GM12801 (cell line): ENCODE results near the gene HAL.

ENCODE experiments used
- TF ChIP-seq, protein P1 (sequence below): IDR thresholded peaks from one replicate; pipeline ENCODE4 v1.5.1; 2011; ENCODE audit warnings: control low read depth; ENCODE audit not compliant: insufficient read length; ENCODE audit errors: extremely low read depth

The HAL gene

GRCh38 chr12:96025518-96025917, 29.4 kb upstream of the HAL start:
- TF ChIP-seq, protein P1, sequence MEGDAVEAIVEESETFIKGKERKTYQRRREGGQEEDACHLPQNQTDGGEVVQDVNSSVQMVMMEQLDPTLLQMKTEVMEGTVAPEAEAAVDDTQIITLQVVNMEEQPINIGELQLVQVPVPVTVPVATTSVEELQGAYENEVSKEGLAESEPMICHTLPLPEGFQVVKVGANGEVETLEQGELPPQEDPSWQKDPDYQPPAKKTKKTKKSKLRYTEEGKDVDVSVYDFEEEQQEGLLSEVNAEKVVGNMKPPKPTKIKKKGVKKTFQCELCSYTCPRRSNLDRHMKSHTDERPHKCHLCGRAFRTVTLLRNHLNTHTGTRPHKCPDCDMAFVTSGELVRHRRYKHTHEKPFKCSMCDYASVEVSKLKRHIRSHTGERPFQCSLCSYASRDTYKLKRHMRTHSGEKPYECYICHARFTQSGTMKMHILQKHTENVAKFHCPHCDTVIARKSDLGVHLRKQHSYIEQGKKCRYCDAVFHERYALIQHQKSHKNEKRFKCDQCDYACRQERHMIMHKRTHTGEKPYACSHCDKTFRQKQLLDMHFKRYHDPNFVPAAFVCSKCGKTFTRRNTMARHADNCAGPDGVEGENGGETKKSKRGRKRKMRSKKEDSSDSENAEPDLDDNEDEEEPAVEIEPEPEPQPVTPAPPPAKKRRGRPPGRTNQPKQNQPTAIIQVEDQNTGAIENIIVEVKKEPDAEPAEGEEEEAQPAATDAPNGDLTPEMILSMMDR, result no peak

DNA sequence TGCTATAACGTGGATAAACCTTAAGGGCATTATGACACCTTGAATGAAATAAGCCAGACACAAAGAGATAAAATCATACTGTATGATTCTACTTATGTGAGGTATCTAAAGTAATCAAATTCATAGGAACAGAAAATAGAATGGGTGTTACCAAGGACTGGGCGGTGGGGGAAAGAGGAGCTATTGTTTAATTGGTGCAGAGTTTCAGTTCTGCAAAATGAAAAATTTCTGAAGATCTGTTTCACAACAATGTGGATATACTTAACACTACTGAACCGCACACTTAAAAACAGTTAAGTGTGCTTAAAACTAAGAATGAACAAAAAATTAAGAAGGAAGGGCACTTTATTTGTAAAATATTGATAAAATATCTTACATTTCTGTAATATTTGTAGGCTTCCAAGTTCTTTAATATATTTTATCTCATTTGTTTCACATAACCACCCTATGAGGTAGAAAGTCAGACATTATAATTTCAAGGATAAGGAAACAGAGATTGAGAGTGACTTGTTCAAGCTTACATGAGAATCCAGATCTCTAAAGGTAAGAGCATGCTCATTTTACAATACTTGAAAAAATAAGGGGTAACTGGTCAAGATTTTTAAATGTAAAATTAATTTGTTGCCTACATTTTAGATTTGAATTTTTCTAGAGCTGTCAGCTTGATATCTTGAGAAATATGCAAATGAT, 24.3 kb upstream of the HAL start:
- TF ChIP-seq, protein P1, result no peak

DNA sequence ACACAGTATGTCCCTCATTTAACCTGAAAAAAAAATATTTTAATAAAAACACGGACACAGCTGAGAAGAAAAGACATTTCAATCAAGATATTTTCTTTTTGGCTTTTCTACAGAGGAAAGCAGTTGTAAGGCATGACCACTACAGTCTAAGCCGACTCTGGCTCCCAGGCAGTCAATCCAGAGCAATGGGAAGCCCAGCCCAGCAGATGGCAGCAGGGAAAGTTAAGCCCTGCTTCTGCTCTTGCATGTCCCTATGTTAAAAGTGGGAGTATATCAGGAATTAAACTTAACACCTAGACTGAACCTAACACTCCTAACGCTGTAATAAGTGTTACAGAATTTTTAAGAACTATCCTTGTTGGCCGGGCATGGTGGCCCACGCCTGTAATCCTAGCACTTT, 19.5 kb upstream of the HAL start:
- TF ChIP-seq, protein P1, result no peak

DNA sequence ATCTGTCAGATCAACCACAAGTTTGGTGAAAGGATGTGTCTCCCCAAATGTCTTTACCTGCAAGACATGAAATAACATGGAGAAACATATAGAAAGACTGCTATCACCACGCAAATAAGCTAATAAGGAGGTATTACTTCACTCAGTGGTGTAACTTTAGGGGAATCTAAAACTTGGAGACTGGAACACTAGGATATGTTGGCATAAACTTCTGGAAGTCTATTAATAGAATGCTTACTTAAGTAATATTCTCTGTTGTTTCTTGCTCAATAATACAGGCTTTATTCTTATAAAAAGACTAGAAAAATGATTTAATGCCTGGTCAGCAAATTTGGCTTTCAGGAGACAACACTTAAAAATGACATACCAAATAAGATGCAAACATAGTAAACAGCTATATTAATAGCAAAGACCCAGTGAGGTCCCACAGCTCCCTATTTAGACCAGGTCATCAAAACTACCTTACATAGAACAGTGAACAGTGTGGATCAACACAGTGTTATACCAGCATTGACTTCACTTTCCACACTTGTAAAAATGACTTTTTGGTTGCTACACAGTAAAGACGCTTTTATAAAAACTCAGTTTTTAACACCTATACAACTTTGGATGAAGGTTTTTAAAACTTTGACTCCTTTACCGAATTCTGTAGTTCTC, 18.9 kb upstream of the HAL start:
- TF ChIP-seq, protein P1, result no peak

- TF ChIP-seq, protein P1, result no peak
Observed at GRCh38 chr12:96007729-96008128, 11.6 kb upstream of the HAL start.

- TF ChIP-seq, protein P1, result no peak
Observed at GRCh38 chr12:96006727-96007126, 10.6 kb upstream of the HAL start.

DNA sequence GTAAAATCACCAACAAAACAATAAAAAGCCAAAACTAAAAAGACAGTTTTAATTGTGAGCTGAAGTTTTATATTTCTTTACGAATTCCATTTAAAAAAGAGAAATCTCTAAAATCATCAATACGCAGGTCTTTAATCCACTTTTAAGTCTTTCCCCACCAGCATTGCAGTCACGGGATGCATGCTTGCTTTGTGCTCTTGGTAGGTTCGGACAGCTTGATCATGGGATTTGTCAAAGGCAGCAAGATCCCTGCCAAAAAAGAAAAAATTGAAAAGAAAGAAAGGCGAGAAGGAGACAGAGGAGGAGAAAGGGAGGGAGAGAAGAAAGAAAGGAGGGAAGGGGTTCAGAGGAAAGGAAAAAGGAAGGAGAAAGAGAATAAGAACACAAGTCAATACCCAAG, 4.7 kb upstream of the HAL start:
- TF ChIP-seq, protein P1, result no peak
